K562 (cell line): ENCODE measurements around the gene C2. TPM values are rescaled to one million over a fixed set of nuclear protein-coding genes. Genes with fewer than 3 reads are reported as not detected.

Source experiments
- ATAC-seq: fragments of 200-7000 bp; cut with Tn5 transposase; 3 replicates; pipeline ENCODE4 v1.9.1; 2020; ENCODE audit warnings: moderate library complexity
- BruUV-seq: library from RNA; stranded (reverse); fragments of 400-500 nt; replicated peaks from 2 replicates; lab custom pipeline; 2021; lab: Mats Ljungman, UMichigan
- CTCF ChIA-PET: fragments of 300-600 bp; formaldehyde crosslinking; extraction: SDS; loops from one replicate; lab custom pipeline; 2021; ENCODE audit warnings: low intra/inter-chr PET ratio; lab: Yijun Ruan, JAX
- POLR2A ChIA-PET: fragments of 300-600, 350-650 bp; sonication (Branson Sonifier 250); formaldehyde crosslinking; extraction: SDS; loops from one replicate; lab custom pipeline; 2021; ENCODE audit warnings: antibody characterized with exemption, inconsistent platforms; lab: Yijun Ruan, JAX
- DNase-seq, 4 experiments: peaks; one replicate each; pipeline versions ENCODE4 v3.0.0 to v3.0.0-alpha.2; 2011 to 2018; ENCODE audit warnings: low spot score in 3 of 4, mixed read lengths in 3 of 4; ENCODE audit errors: extremely low read depth in 1 of 4
- FAIRE-seq: peaks from 2 replicates; lab custom pipeline; 2011; peaks lifted over from hg19 to GRCh38; lab: Jason Lieb, UNC
- H2AFZ ChIP-seq: 2 replicates; pipeline ENCODE4 v1.6.0; 2011; ENCODE audit warnings: low read depth, low read length, control low read depth, inconsistent platforms
- H3K27ac ChIP-seq: fragments of 200-600 bp; 3 replicates; pipeline ENCODE4 v1.8.0; 2011; ENCODE audit warnings: low read depth, mild to moderate bottlenecking, control low read depth, inconsistent platforms, low read length, moderate library complexity, mixed read lengths; ENCODE audit errors: extremely low read depth
- H3K27me3 ChIP-seq, 2 experiments: fragments of 300-600 bp in 1 of 2; 2 replicates in 1 of 2; 3 replicates in 1 of 2; pipeline versions ENCODE4 v1.6.0 to v1.8.0; 2011; ENCODE audit warnings: inconsistent platforms in 2 of 2, low read length in 2 of 2, mild to moderate bottlenecking in 1 of 2, mixed read lengths in 1 of 2, moderate library complexity in 1 of 2; ENCODE audit not compliant: control insufficient read depth in 2 of 2, insufficient read depth in 2 of 2
- H3K36me3 ChIP-seq: fragments of 300-600 bp; 3 replicates; pipeline ENCODE4 v1.8.0; 2011; ENCODE audit warnings: mild to moderate bottlenecking, low read length, inconsistent platforms; ENCODE audit not compliant: control insufficient read depth, insufficient read depth
- H3K4me1 ChIP-seq, 2 experiments: fragments of 200-600 bp in 1 of 2; replicated peaks in 1 of 2; 2 replicates in 1 of 2; 3 replicates in 1 of 2; pipeline versions ENCODE4 v1.5.1 to v1.8.0; 2011; ENCODE audit warnings: inconsistent platforms in 2 of 2, low read length in 2 of 2, mild to moderate bottlenecking in 1 of 2, mixed read lengths in 1 of 2, moderate library complexity in 1 of 2; ENCODE audit not compliant: control insufficient read depth in 2 of 2, insufficient read depth in 2 of 2
- H3K4me2 ChIP-seq: 2 replicates; pipeline ENCODE4 v1.6.1; 2011; ENCODE audit warnings: low read length, control low read depth, inconsistent platforms, mixed read lengths; ENCODE audit not compliant: insufficient read depth
- H3K4me3 ChIP-seq: fragments of 200-600 bp; sonication (generic), shearing (Covaris generic); 2 replicates; pipeline ENCODE4 v1.5.1; 2016; ENCODE audit warnings: control low read depth, inconsistent platforms
- H3K79me2 ChIP-seq: fragments of 200-600 bp; 3 replicates; pipeline ENCODE4 v1.8.0; 2011; ENCODE audit warnings: low read length, inconsistent platforms; ENCODE audit not compliant: control insufficient read depth, insufficient read depth
- H3K9ac ChIP-seq, 2 experiments: 2 replicates each; pipeline versions ENCODE4 v1.6.0 to v1.6.1; 2011; ENCODE audit warnings: low read depth in 2 of 2, low read length in 2 of 2, control low read depth in 1 of 2, inconsistent platforms in 1 of 2, mild to moderate bottlenecking in 1 of 2, mixed read lengths in 1 of 2; ENCODE audit not compliant: insufficient read depth in 1 of 2
- H3K9me1 ChIP-seq: one replicate; pipeline ENCODE4 v1.6.0; 2011; ENCODE audit warnings: inconsistent platforms, mild to moderate bottlenecking, low read length, moderate library complexity; ENCODE audit not compliant: control insufficient read depth, insufficient read depth
- H3K9me3 ChIP-seq: replicated peaks from 2 replicates; pipeline ENCODE4 v1.5.1; 2011; ENCODE audit warnings: low read depth, low read length, inconsistent platforms; ENCODE audit not compliant: control insufficient read depth, insufficient read depth
- H4K20me1 ChIP-seq: replicated peaks from 2 replicates; pipeline ENCODE4 v1.6.1; 2011; ENCODE audit warnings: low read length, inconsistent platforms, mixed read lengths; ENCODE audit not compliant: control insufficient read depth, insufficient read depth
- CREB3 ChIP-seq: fragments of 450-650 bp; conservative IDR thresholded peaks from 2 replicates; pipeline ENCODE4 v1.6.1; 2016; ENCODE audit warnings: missing genetic modification characterization, low read depth, mild to moderate bottlenecking, missing compliant biosample characterization, moderate library complexity
- NCOA4 ChIP-seq: fragments of 450-650 bp; IDR thresholded peaks from 2 replicates; pipeline ENCODE4 v1.6.1; 2018; ENCODE audit warnings: mild to moderate bottlenecking; ENCODE audit not compliant: partially characterized antibody
- NR2F6 ChIP-seq: fragments of 450-650 bp; formaldehyde crosslinking; IDR thresholded peaks from 2 replicates; pipeline ENCODE4 v1.4.0; 2020; ENCODE audit warnings: mild to moderate bottlenecking
- RFX1 ChIP-seq: fragments of 450-650 bp; IDR thresholded peaks from 2 replicates; pipeline ENCODE4 v1.6.1; 2016; ENCODE audit warnings: mild to moderate bottlenecking, moderate library complexity
- WGBS: fragments of 100-300 bp; shearing (Covaris generic); methylation state at CpG from one replicate; pipeline ENCODE4 v1.1.6; 2016; ENCODE audit warnings: low coverage, mixed read lengths; ENCODE audit not compliant: insufficient coverage; ENCODE audit errors: missing lambda C conversion rate; 5-methylcytosine and 5-hydroxymethylcytosine counted together
- in situ Hi-C: fragments of 300-500 bp; cut with MboI; formaldehyde crosslinking; loops from 4 replicates; pipeline ENCODE4 v1.15.0; 2018; ENCODE audit warnings: inconsistent platforms, mixed read lengths
- intact Hi-C: fragments of 100-400 bp; cut with micrococcal nuclease; formaldehyde crosslinking; loops from 2 replicates; pipeline ENCODE4 v1.14.2; 2022
- polyA plus RNA-seq, 8 experiments: library from polyadenylated mRNA; depleted of rRNA in 4 of 8; stranded (reverse) in 5 of 8; unstranded in 3 of 8; fragments of >200 nt; fragmentation: Nextera tagmentation in 2 of 8; fragmentation: Illumina TruSeq in 1 of 8; extraction: Ambion mirVana in 2 of 8; extraction: Trizol in 1 of 8; gene quantifications; 2 replicates each; pipeline versions ENCODE4 v1.2.1 to v1.2.3, GENCODE V29; 2011 to 2014; ENCODE audit warnings: inconsistent platforms in 1 of 8, missing spikeins in 1 of 8
- total RNA-seq, 7 experiments: library from RNA; depleted of rRNA in 6 of 7; stranded (reverse); fragments of >200 nt in 6 of 7; fragmentation: Illumina TruSeq in 2 of 7; extraction: Trizol in 2 of 7; gene quantifications; 2 replicates each; pipeline versions ENCODE4 v1.2.1 to v1.2.3, GENCODE V29; 2011 to 2021; ENCODE audit warnings: low replicate concordance in 1 of 7

The C2 gene
- total and polyA plus RNA-seq, 9 of the 15 experiments (the other 6 are each of a cell fraction or from before 2014, with no cell fraction given): 0.05 to 1.1 (median 0.39) TPM; not detected in 1

- FAIRE-seq (no peak), DNase-seq (no peak), ATAC-seq (no peak)
- H3K36me3 ChIP-seq: peaks cover 59% of the 10 kb centered on the region; the same call in 2 of the 3 replicates
- no peaks in the 10 kb centered on the region for H4K20me1 ChIP-seq
- BruUV-seq: no TSS peak
- no peaks in the 10 kb centered on the region for H3K9me1 ChIP-seq
- H3K79me2 ChIP-seq: no peaks in the 10 kb centered on the region
- in situ Hi-C loops: no loop called here
- ChIA-PET POLR2A (interaction anchor here (1.6 to 1.7 kb wide), 3 partner anchors 14 to 45 kb away, joined by 4 to 5 read pairs (median 5); partner anchors contain the start of gene EHMT2), CTCF (no interaction called here)
- 79% methylated on average over 10 of the region's 10 CpGs for WGBS
- no peaks in the 10 kb centered on the region for H3K9me3 ChIP-seq
- H3K4me2 ChIP-seq: no peak overlapping the region
- H3K9ac ChIP-seq: peak overlapping the region in 1 of 2 experiments; percentile 69; a peak in 1 of 4 replicates
- intact Hi-C loops: no loop called here
- H3K27ac ChIP-seq: no peak overlapping the region
- H3K4me3 ChIP-seq: no peak overlapping the region
- H3K27me3 ChIP-seq: no peaks in the 10 kb centered on the region
- peaks cover 0 to 34% of the 10 kb centered on the region in 2 experiments; a peak in 3 of 5 replicates for H3K4me1 ChIP-seq
- no peak overlapping the region for H2AFZ ChIP-seq
- TF ChIP-seq NCOA4: no peak
- no peak for TF ChIP-seq NR2F6 (CRISPR knock-in tag)
- no peak for TF ChIP-seq CREB3 (tag)
- TF ChIP-seq RFX1: peak; percentile 77
These were observed 46.9 kb upstream of the C2 start for GRCh38 chr6:31880616-31881015.
